Heart right ventricle (tissue), 16 donors: ENCODE data around the gene CCDC200. TPM values are rescaled to one million over a fixed set of nuclear protein-coding genes. Genes with fewer than 3 reads are reported as not detected.

ENCODE experiments used
- ATAC-seq, 8 donors: fragments of 200-7000 bp; cut with Tn5 transposase; one replicate each; pipeline ENCODE4 v1.9.1; 2020; ENCODE audit warnings: mild to moderate bottlenecking in 8 of 8, moderate library complexity in 8 of 8, moderate number of reproducible peaks in 1 of 8
- DNase-seq, 2 donors: peaks; one replicate each; pipeline ENCODE4 v3.0.0-alpha.2; 2020
- H3K27ac ChIP-seq, 10 donors: fragments of 200-600 bp; sonication (generic) in 2 of 10; one replicate each; pipeline versions ENCODE4 v1.5.0 to v1.8.0; 2020 to 2022; ENCODE audit warnings: mild to moderate bottlenecking in 3 of 10
- H3K27me3 ChIP-seq, 7 donors: fragments of 200-600 bp; one replicate each; pipeline ENCODE4 v1.8.0; 2021 to 2022; ENCODE audit warnings: mild to moderate bottlenecking in 2 of 7
- H3K36me3 ChIP-seq, 9 donors: fragments of 200-600 bp; sonication (generic) in 1 of 9; one replicate each; pipeline versions ENCODE4 v1.5.0 to v1.8.0; 2020 to 2022; ENCODE audit warnings: mild to moderate bottlenecking in 2 of 9
- H3K4me1 ChIP-seq, 9 donors: fragments of 200-600 bp; sonication (generic) in 1 of 9; one replicate each; pipeline versions ENCODE4 v1.5.0 to v1.8.0; 2020 to 2022; ENCODE audit warnings: mild to moderate bottlenecking in 4 of 9
- H3K4me3 ChIP-seq, 10 donors: fragments of 200-600 bp; sonication (generic) in 2 of 10; one replicate each; pipeline versions ENCODE4 v1.5.0 to v1.8.0; 2020 to 2022; ENCODE audit warnings: mild to moderate bottlenecking in 7 of 10, moderate library complexity in 2 of 10
- H3K9me3 ChIP-seq, 11 donors: fragments of 200-600 bp in 10 of 11; sonication (generic) in 2 of 11; one replicate each; pipeline versions ENCODE4 v1.5.0 to v1.8.0; 2013 to 2022; ENCODE audit warnings: mild to moderate bottlenecking in 2 of 11, control low read depth in 1 of 11, moderate library complexity in 1 of 11
- WGBS, 2 donors: extraction: QIAGEN DNeasy Blood & Tissue Kit; methylation state at CpG; one replicate each; pipeline ENCODE4 v1.1.7; 2013; ENCODE audit warnings: inconsistent platforms in 1 of 2; 5-methylcytosine and 5-hydroxymethylcytosine counted together
- intact Hi-C, 10 donors: fragments of 100-400 bp; cut with DNase I; formaldehyde crosslinking; loops; one replicate each; pipeline versions ENCODE4 v1.11.1 to v1.14.2; 2022
- polyA plus RNA-seq, 2 donors: library from polyadenylated mRNA; stranded (reverse); fragments of 200-250 nt; gene quantifications; one replicate each; pipeline ENCODE4 v1.2.3, GENCODE V29; 2013
- total RNA-seq, 10 donors: library from RNA; stranded (reverse); fragmentation: NEBNext Ultra II Directional in 3 of 10; extraction: Animal tissue kit (Norgen Biotek cat#: 25700) in 3 of 10; gene quantifications; one replicate each; pipeline versions ENCODE4 v1.2.1 to v1.2.4, GENCODE V29; 2021 to 2023
- TF ChIP-seq, protein P1 (sequence below), 9 donors: fragments of 200-600 bp; sonication (generic) in 2 of 9; IDR thresholded peaks; one replicate each; pipeline versions ENCODE4 v1.5.0 to v1.8.0; 2021 to 2022; ENCODE audit warnings: antibody characterized with exemption in 9 of 9, mild to moderate bottlenecking in 5 of 9, moderate library complexity in 1 of 9
- donor health status: Arrhythmogenic right ventricular cardiomyopathy.
- donor health status: ischemic (EF 13 %, LVEDD 7.1; RV severe dilation, severe dysfunction).
- donor health status: healthy with polysubstance abuse.
- donor health status: DM: no; HTN: yes; CAD: no.
- donor health status: DM: no; HTN: no; CAD: no.
- donor health status: ischemic (EF 25% LVEDD 6.9; RV normal size, moderate dysfunction).
- donor health status: ischemic (EF 25% LVEDD 5.7; RV mildly dilated, moderate dysfunction).
- donor health status: healthy.
- donor health status: DM: yes; HTN: yes; CAD: no.
- donor health status: Ischemic cardiomyopathy.
- donor health status: ischemic (EF 35%, LVEDD 5.7; RV mildly dilated, moderate dysfunction).
- donor health status: nonischemic (EF 11% LVEDD 7.7; RV severe dilation, severe dysfunction).
- donor health status: DM: yes; HTN: yes; CAD: no.
- donor health status: PGD.
- donor health status: ischemic (EF 29% LVEDD 5.4; RV normal size, mild dysfunction).
- donor health status: nonischemic (EF 23%, LVEDD 6.1; RV moderate dilation, normal function).

Gene CCDC200
- total and polyA plus RNA-seq, 12 donors, result not detected

DNA sequence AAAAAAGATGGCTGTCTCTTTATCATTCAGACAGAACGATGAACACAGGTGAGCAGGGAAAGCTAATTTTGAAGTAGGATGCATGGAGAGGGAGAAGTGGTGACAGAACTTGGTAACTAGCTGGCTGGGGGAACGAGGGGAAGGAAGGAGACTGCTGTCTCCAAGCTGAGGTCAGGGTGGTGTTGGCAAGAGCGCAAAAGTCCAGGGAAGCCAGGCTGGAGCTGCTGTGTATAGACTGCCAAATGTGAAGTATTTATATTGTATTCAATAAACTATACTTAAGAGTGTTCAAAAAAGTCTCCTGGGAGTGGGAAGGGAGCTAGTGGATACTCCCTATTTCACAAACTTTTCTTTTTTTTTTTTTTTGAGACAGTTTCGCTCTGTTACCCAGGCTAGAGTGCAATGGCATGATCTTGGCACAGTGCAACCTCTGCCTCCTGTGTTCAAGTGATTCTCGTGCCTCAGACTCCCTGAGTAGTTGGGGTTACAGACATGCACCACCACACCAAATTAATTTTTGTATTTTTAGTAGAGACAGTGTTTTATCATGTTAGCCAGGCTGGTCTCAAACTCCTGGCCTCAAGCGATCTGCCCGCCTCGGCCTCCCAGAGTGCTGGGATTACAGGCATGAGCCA is 8.6 kb downstream of the CCDC200 start:
- no peaks in the 10 kb centered on the region for H3K27me3 ChIP-seq
- WGBS, 2 donors, result 76 to 80% methylated on average over 7 to 8 of the region's 8 CpGs
- H3K36me3 ChIP-seq, result peaks cover 0 to 90% (median 6%) of the 10 kb centered on the region in 9 donors
- TF ChIP-seq, protein P1, sequence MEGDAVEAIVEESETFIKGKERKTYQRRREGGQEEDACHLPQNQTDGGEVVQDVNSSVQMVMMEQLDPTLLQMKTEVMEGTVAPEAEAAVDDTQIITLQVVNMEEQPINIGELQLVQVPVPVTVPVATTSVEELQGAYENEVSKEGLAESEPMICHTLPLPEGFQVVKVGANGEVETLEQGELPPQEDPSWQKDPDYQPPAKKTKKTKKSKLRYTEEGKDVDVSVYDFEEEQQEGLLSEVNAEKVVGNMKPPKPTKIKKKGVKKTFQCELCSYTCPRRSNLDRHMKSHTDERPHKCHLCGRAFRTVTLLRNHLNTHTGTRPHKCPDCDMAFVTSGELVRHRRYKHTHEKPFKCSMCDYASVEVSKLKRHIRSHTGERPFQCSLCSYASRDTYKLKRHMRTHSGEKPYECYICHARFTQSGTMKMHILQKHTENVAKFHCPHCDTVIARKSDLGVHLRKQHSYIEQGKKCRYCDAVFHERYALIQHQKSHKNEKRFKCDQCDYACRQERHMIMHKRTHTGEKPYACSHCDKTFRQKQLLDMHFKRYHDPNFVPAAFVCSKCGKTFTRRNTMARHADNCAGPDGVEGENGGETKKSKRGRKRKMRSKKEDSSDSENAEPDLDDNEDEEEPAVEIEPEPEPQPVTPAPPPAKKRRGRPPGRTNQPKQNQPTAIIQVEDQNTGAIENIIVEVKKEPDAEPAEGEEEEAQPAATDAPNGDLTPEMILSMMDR (IDR thresholded peaks at IDR 0.05), result no peak
- no peak overlapping the region for H3K27ac ChIP-seq
- ATAC-seq, result no peak
- intact Hi-C loops, result loop anchor here in 1 of 10 donors (10.0 kb wide), 1 partner anchor 95 kb away; no protein-coding TSS in a partner anchor
- H3K4me3 ChIP-seq, result no peak overlapping the region
- DNase-seq, result no peak
- H3K4me1 ChIP-seq, result peaks cover 0 to 5% (median 0%) of the 10 kb centered on the region in 9 donors
- H3K9me3 ChIP-seq, result no peaks in the 10 kb centered on the region

DNA sequence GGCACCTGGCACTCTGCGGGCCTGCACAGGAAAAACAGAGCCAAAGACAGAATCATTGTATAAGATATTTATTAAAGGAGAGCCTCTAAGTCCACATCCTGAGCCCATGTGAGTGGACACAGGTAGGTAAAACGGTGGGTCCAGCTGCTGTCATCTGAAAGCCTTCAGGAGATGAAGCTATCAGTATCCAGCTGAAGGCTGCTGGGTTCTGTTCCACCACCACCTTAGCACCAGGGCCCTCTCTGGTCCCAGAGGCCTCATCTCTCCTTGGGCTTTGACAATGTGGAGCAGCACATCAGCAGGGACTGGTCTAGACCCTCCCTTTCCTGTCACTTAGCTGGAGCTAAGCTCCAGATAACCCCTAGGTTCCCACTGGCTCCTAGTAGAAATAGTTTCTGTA is 9.4 kb downstream of the CCDC200 start:
- Histone ChIP-seq H3K4me3 (no peak overlapping the region), H3K4me1 (peaks cover 0 to 5% (median 0%) of the 10 kb centered on the region in 9 donors), H3K36me3 (peaks cover 0 to 90% (median 6%) of the 10 kb centered on the region in 9 donors), H3K27ac (no peak overlapping the region), H3K27me3 (no peaks in the 10 kb centered on the region), H3K9me3 (no peaks in the 10 kb centered on the region)
- DNase-seq, result no peak
- intact Hi-C loops, result loop anchor here in 1 of 10 donors (10.0 kb wide), 1 partner anchor 96 kb away; no protein-coding TSS in a partner anchor
- TF ChIP-seq, protein P1 (IDR thresholded peaks at IDR 0.05), result no peak
- 81 to 91% methylated on average over 2 of the region's 2 CpGs for WGBS, 2 donors
- ATAC-seq, result no peak

DNA sequence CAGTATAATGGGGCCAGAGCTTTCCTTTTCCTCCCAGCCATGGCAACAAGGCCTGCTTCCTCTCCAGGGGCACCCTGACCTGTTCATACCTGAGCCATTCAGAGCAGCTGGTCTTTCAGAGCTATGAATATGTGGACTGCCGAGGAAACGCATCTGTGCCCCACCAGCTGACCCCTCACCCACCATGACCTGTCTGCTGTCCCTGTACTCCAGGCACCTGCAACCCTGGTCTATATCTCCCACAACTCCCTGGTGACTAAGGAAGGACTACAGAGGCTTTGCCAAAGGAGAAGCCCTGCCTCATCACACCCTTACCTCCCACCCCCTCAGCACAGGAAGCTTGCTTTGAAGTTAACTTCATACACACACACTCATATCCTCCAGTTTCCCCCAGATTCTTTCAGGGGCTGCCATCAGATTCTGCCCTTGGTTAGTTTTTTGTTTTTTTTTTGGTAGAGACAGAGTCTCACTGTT is 10.8 kb downstream of the CCDC200 start:
- intact Hi-C loops, result loop anchor here in 1 of 10 donors (10.0 kb wide), 1 partner anchor 97 kb away; no protein-coding TSS in a partner anchor
- no peak overlapping the region for H3K4me3 ChIP-seq
- TF ChIP-seq, protein P1 (IDR thresholded peaks at IDR 0.05), result no peak

GRCh38 chr17:43216762-43217613 is 11.4 kb downstream of the CCDC200 start:
- no peak overlapping the region for H3K27ac ChIP-seq
- no peak overlapping the region for H3K4me3 ChIP-seq
- WGBS, 2 donors, result 96 to 98% methylated on average over 4 of the region's 4 CpGs
- H3K9me3 ChIP-seq, result no peaks in the 10 kb centered on the region
- TF ChIP-seq, protein P1 (IDR thresholded peaks at IDR 0.05), result no peak
- peaks cover 0 to 82% (median 6%) of the 10 kb centered on the region in 9 donors for H3K36me3 ChIP-seq
- no peaks in the 10 kb centered on the region for H3K27me3 ChIP-seq
- no peak for ATAC-seq
- no peak for DNase-seq
- intact Hi-C loops, result loop anchor here in 1 of 10 donors (10.0 kb wide), 1 partner anchor 98 kb away; no protein-coding TSS in a partner anchor
- peaks cover 0 to 20% (median 11%) of the 10 kb centered on the region in 9 donors for H3K4me1 ChIP-seq

More for the DNA sequence above, 10.8 kb downstream of the CCDC200 start:
- Histone ChIP-seq H3K9me3 (no peaks in the 10 kb centered on the region), H3K27ac (no peak overlapping the region), H3K4me1 (peaks cover 0 to 13% (median 7%) of the 10 kb centered on the region in 9 donors), H3K36me3 (peaks cover 0 to 88% (median 6%) of the 10 kb centered on the region in 9 donors), H3K27me3 (no peaks in the 10 kb centered on the region)
- ATAC-seq, result no peak
- DNase-seq, result no peak
- WGBS, 2 donors, result 94 to 100% methylated on average over 2 of the region's 2 CpGs
